SK-N-SH treated with all-trans-retinoic acid at 6 μM for 48 hours (cell line): ENCODE results near the gene KBTBD4.

Experiments
- ARNTL ChIP-seq: fragments of 450-650 bp; formaldehyde crosslinking; IDR thresholded peaks from 2 replicates; pipeline ENCODE4 v1.5.0; 2020; ENCODE audit warnings: low read depth, mild to moderate bottlenecking, moderate library complexity, borderline replicate concordance
- BACH2 ChIP-seq: fragments of 250-450 bp; sonication (Bioruptor Pico); IDR thresholded peaks from 2 replicates; pipeline ENCODE4 v1.9.0; 2021; ENCODE audit warnings: mild to moderate bottlenecking, borderline replicate concordance
- PATZ1 ChIP-seq: fragments of 250-450 bp; sonication (Bioruptor Pico); IDR thresholded peaks from 2 replicates; pipeline ENCODE4 v1.8.0; 2020; ENCODE audit warnings: mild to moderate bottlenecking, moderate library complexity, borderline replicate concordance
- ZC3H10 ChIP-seq: fragments of 250-450 bp; sonication (Bioruptor Pico); IDR thresholded peaks from 2 replicates; pipeline ENCODE4 v1.5.1; 2021; ENCODE audit warnings: mild to moderate bottlenecking, moderate library complexity
- ZFP3 ChIP-seq: fragments of 250-450 bp; sonication (Bioruptor Pico); IDR thresholded peaks from 2 replicates; pipeline ENCODE4 v1.5.0; 2020; ENCODE audit warnings: mild to moderate bottlenecking, moderate library complexity
- ZNF565 ChIP-seq: fragments of 450-650 bp; formaldehyde crosslinking; conservative IDR thresholded peaks from 2 replicates; pipeline ENCODE4 v1.5.0; 2020; ENCODE audit warnings: low read depth, mild to moderate bottlenecking, moderate library complexity
- ZNF70 ChIP-seq: fragments of 450-650 bp; formaldehyde crosslinking; IDR thresholded peaks from 2 replicates; pipeline ENCODE4 v1.5.0; 2020; ENCODE audit warnings: mild to moderate bottlenecking, moderate library complexity
- TF ChIP-seq, protein P1 (sequence below): fragments of 250-450 bp; sonication (Bioruptor Pico); IDR thresholded peaks from 2 replicates; pipeline ENCODE4 v1.5.0; 2020; ENCODE audit warnings: mild to moderate bottlenecking, moderate library complexity
- TF ChIP-seq, protein P2 (sequence below): fragments of 250-450 bp; sonication (Bioruptor Pico); IDR thresholded peaks from 2 replicates; pipeline ENCODE4 v1.5.1; 2020; ENCODE audit warnings: low read depth, mild to moderate bottlenecking, moderate library complexity

- TF ChIP-seq ZNF565 (CRISPR knock-in tag): no peak
- TF ChIP-seq ZFP3 (CRISPR knock-in tag): no peak
- TF ChIP-seq BACH2: no peak
- TF ChIP-seq ARNTL: no peak
- TF ChIP-seq PATZ1: no peak
- TF ChIP-seq, protein P1, sequence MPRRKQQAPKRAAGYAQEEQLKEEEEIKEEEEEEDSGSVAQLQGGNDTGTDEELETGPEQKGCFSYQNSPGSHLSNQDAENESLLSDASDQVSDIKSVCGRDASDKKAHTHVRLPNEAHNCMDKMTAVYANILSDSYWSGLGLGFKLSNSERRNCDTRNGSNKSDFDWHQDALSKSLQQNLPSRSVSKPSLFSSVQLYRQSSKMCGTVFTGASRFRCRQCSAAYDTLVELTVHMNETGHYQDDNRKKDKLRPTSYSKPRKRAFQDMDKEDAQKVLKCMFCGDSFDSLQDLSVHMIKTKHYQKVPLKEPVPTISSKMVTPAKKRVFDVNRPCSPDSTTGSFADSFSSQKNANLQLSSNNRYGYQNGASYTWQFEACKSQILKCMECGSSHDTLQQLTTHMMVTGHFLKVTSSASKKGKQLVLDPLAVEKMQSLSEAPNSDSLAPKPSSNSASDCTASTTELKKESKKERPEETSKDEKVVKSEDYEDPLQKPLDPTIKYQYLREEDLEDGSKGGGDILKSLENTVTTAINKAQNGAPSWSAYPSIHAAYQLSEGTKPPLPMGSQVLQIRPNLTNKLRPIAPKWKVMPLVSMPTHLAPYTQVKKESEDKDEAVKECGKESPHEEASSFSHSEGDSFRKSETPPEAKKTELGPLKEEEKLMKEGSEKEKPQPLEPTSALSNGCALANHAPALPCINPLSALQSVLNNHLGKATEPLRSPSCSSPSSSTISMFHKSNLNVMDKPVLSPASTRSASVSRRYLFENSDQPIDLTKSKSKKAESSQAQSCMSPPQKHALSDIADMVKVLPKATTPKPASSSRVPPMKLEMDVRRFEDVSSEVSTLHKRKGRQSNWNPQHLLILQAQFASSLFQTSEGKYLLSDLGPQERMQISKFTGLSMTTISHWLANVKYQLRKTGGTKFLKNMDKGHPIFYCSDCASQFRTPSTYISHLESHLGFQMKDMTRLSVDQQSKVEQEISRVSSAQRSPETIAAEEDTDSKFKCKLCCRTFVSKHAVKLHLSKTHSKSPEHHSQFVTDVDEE (CRISPR knock-in tag): no peak
- TF ChIP-seq, protein P2, sequence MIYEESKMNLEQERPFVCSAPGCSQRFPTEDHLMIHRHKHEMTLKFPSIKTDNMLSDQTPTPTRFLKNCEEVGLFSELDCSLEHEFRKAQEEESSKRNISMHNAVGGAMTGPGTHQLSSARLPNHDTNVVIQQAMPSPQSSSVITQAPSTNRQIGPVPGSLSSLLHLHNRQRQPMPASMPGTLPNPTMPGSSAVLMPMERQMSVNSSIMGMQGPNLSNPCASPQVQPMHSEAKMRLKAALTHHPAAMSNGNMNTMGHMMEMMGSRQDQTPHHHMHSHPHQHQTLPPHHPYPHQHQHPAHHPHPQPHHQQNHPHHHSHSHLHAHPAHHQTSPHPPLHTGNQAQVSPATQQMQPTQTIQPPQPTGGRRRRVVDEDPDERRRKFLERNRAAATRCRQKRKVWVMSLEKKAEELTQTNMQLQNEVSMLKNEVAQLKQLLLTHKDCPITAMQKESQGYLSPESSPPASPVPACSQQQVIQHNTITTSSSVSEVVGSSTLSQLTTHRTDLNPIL (CRISPR knock-in tag): no peak
- no peak for TF ChIP-seq ZC3H10 (CRISPR knock-in tag)
- TF ChIP-seq ZNF70: no peak
Measured at GRCh38 chr11:47534704-47535251, 44.0 kb downstream of the KBTBD4 start.
